Astrocyte (in vitro differentiated cells and primary cell): ENCODE measurements around the gene KNL1. TPM values are rescaled to one million over a fixed set of nuclear protein-coding genes. Genes with fewer than 3 reads are reported as not detected.
A peak's percentile ranks its signal among the peaks of the same experiment; 100 is the strongest.

Experiments used
- DNase-seq: peaks from one replicate; pipeline ENCODE4 v3.0.0-alpha.2; 2010; ENCODE audit warnings: low read depth
- FAIRE-seq: peaks from 2 replicates; lab custom pipeline; 2011; peaks lifted over from hg19 to GRCh38; lab: Jason Lieb, UNC
- H2AFZ ChIP-seq: 2 replicates; pipeline ENCODE4 v1.6.0; 2012; ENCODE audit warnings: low read depth, low read length, inconsistent platforms
- H3K27ac ChIP-seq: 2 replicates; pipeline ENCODE4 v1.5.1; 2011; ENCODE audit warnings: low read depth, low read length, inconsistent platforms
- H3K27me3 ChIP-seq: 2 replicates; pipeline ENCODE4 v1.6.0; 2011; ENCODE audit warnings: low read length, inconsistent platforms; ENCODE audit not compliant: insufficient read depth
- H3K36me3 ChIP-seq: 2 replicates; pipeline ENCODE4 v1.5.1; 2011; ENCODE audit warnings: low read length, inconsistent platforms; ENCODE audit not compliant: insufficient read depth
- H3K4me1 ChIP-seq: 2 replicates; pipeline ENCODE4 v1.5.1; 2011; ENCODE audit warnings: low read length, inconsistent platforms; ENCODE audit not compliant: insufficient read depth
- H3K4me2 ChIP-seq: 2 replicates; pipeline ENCODE4 v1.6.0; 2012; ENCODE audit warnings: low read length, inconsistent platforms
- H3K4me3 ChIP-seq: 2 replicates; pipeline ENCODE4 v1.5.1; 2011; ENCODE audit warnings: low read depth, mild to moderate bottlenecking, low read length, inconsistent platforms; ENCODE audit not compliant: insufficient read depth
- H3K79me2 ChIP-seq: 2 replicates; pipeline ENCODE4 v1.6.0; 2012; ENCODE audit warnings: mild to moderate bottlenecking, low read length, inconsistent platforms; ENCODE audit not compliant: insufficient read depth
- H3K9ac ChIP-seq: 2 replicates; pipeline ENCODE4 v1.6.0; 2012; ENCODE audit warnings: mild to moderate bottlenecking, low read length, inconsistent platforms
- H3K9me3 ChIP-seq: 2 replicates; pipeline ENCODE4 v1.5.1; 2012; ENCODE audit warnings: low read depth, mild to moderate bottlenecking, low read length, inconsistent platforms; ENCODE audit not compliant: insufficient read depth
- H4K20me1 ChIP-seq: 2 replicates; pipeline ENCODE4 v1.6.0; 2012; ENCODE audit warnings: low read length, inconsistent platforms; ENCODE audit not compliant: insufficient read depth
- H3K27ac Mint-ChIP-seq: one replicate; pipeline ENCODE4 v1.8.0; 2021; ENCODE audit warnings: mild to moderate bottlenecking, mixed read lengths; ENCODE audit not compliant: unreplicated experiment
- H3K27me3 Mint-ChIP-seq: one replicate; pipeline ENCODE4 v1.8.0; 2021; ENCODE audit warnings: low read depth, mixed read lengths; ENCODE audit not compliant: unreplicated experiment
- H3K36me3 Mint-ChIP-seq: one replicate; pipeline ENCODE4 v1.8.0; 2021; ENCODE audit warnings: low read depth, mixed read lengths; ENCODE audit not compliant: unreplicated experiment
- H3K4me1 Mint-ChIP-seq: one replicate; pipeline ENCODE4 v1.8.0; 2021; ENCODE audit warnings: low read depth, mixed read lengths; ENCODE audit not compliant: unreplicated experiment
- H3K4me3 Mint-ChIP-seq: one replicate; pipeline ENCODE4 v1.8.0; 2021; ENCODE audit warnings: mild to moderate bottlenecking, moderate library complexity, mixed read lengths; ENCODE audit not compliant: unreplicated experiment
- H3K9me3 Mint-ChIP-seq: one replicate; pipeline ENCODE4 v1.8.0; 2021; ENCODE audit warnings: mild to moderate bottlenecking, mixed read lengths; ENCODE audit not compliant: unreplicated experiment
- CTCF ChIP-seq: IDR thresholded peaks from 2 replicates; pipeline ENCODE4 v1.5.1; 2011; ENCODE audit warnings: low read depth, mild to moderate bottlenecking, inconsistent platforms, low read length, moderate library complexity; ENCODE audit not compliant: insufficient read depth
- EZH2 ChIP-seq: IDR thresholded peaks from 2 replicates; pipeline ENCODE4 v1.6.1; 2012; ENCODE audit warnings: mild to moderate bottlenecking, low read length, inconsistent platforms; ENCODE audit not compliant: insufficient read depth
- total RNA-seq: library from RNA; stranded (reverse); gene quantifications from 2 replicates; pipeline ENCODE4 v1.2.1, GENCODE V29; 2021

The KNL1 gene
- total RNA-seq, 1 donor from 2014 or later = 3.3 TPM

- H3K4me1 ChIP-seq = peaks cover 6% of the 10 kb centered on the region
- H3K36me3 Mint-ChIP-seq = peaks cover 6% of the 10 kb centered on the region
- H3K4me2 ChIP-seq = peak overlapping the region; percentile 92
- no peaks in the 10 kb centered on the region for H3K9me3 ChIP-seq
- no peaks in the 10 kb centered on the region for H3K9me3 Mint-ChIP-seq
- no peaks in the 10 kb centered on the region for H4K20me1 ChIP-seq
- no peaks in the 10 kb centered on the region for H3K36me3 ChIP-seq
- peaks cover 21% of the 10 kb centered on the region for H3K79me2 ChIP-seq
- no peak for TF ChIP-seq CTCF
- TF ChIP-seq EZH2 = no peak
- DNase-seq = peak; percentile 22
- no peak for FAIRE-seq
- peak overlapping the region; percentile 92 for H2AFZ ChIP-seq
- peaks cover 5% of the 10 kb centered on the region for H3K4me1 Mint-ChIP-seq
- peak overlapping the region; percentile 95 for H3K4me3 ChIP-seq
- H3K27me3 ChIP-seq = no peaks in the 10 kb centered on the region
- H3K27ac ChIP-seq = peak overlapping the region; percentile 87
- H3K27me3 Mint-ChIP-seq = no peaks in the 10 kb centered on the region
- H3K9ac ChIP-seq = peak overlapping the region; percentile 91
- peak overlapping the region; percentile 50 for H3K27ac Mint-ChIP-seq
- peak overlapping the region; percentile 100 for H3K4me3 Mint-ChIP-seq
Measured at GRCh38 chr15:40695469-40695890, 101.4 kb downstream of the KNL1 start.

- H3K9me3 ChIP-seq = no peaks in the 10 kb centered on the region
- no peaks in the 10 kb centered on the region for H3K9me3 Mint-ChIP-seq
- no peaks in the 10 kb centered on the region for H3K27me3 Mint-ChIP-seq
- H3K9ac ChIP-seq = peak overlapping the region; percentile 91
- peaks cover 6% of the 10 kb centered on the region for H3K4me1 ChIP-seq
- peak overlapping the region; percentile 92 for H3K4me2 ChIP-seq
- peaks cover 21% of the 10 kb centered on the region for H3K79me2 ChIP-seq
- TF ChIP-seq EZH2 (no peak), CTCF (no peak)
- H3K4me1 Mint-ChIP-seq = peaks cover 5% of the 10 kb centered on the region
- H3K36me3 ChIP-seq = no peaks in the 10 kb centered on the region
- no peaks in the 10 kb centered on the region for H3K27me3 ChIP-seq
- peak overlapping the region; percentile 100 for H3K4me3 Mint-ChIP-seq
- H3K4me3 ChIP-seq = peak overlapping the region; percentile 95
- H3K36me3 Mint-ChIP-seq = peaks cover 6% of the 10 kb centered on the region
- no peaks in the 10 kb centered on the region for H4K20me1 ChIP-seq
- peak overlapping the region; percentile 45 for H2AFZ ChIP-seq
- DNase-seq (no peak), FAIRE-seq (no peak)
- no peak overlapping the region for H3K27ac ChIP-seq
- no peak overlapping the region for H3K27ac Mint-ChIP-seq
Measured at GRCh38 chr15:40696228-40696627, 102.2 kb downstream of the KNL1 start.

GRCh38 chr15:40697916-40698315, 103.9 kb downstream of the KNL1 start:
- H4K20me1 ChIP-seq = no peaks in the 10 kb centered on the region
- no peak overlapping the region for H3K27ac ChIP-seq
- no peak overlapping the region for H3K9ac ChIP-seq
- TF ChIP-seq EZH2 (no peak), CTCF (no peak)
- DNase-seq = no peak
- Mint-ChIP-seq H3K4me3 (no peak overlapping the region), H3K9me3 (no peaks in the 10 kb centered on the region), H3K4me1 (peaks cover 5% of the 10 kb centered on the region), H3K27ac (no peak overlapping the region), H3K36me3 (peaks cover 4% of the 10 kb centered on the region), H3K27me3 (no peaks in the 10 kb centered on the region)
- no peak overlapping the region for H2AFZ ChIP-seq
- no peak overlapping the region for H3K4me2 ChIP-seq
- FAIRE-seq = no peak
- no peaks in the 10 kb centered on the region for H3K9me3 ChIP-seq
- no peaks in the 10 kb centered on the region for H3K27me3 ChIP-seq
- H3K4me1 ChIP-seq = peaks cover 6% of the 10 kb centered on the region
- H3K36me3 ChIP-seq = peaks cover 3% of the 10 kb centered on the region
- no peak overlapping the region for H3K4me3 ChIP-seq
- H3K79me2 ChIP-seq = peaks cover 21% of the 10 kb centered on the region
